Stimulated activated CD4-positive, alpha-beta T cell treated with anti-CD3 and anti-CD28 coated beads, TNF-alpha, amount 100 ng/mL, for 24 hours (primary cell): Measurements from ENCODE around the gene SOWAHB.
A peak's percentile ranks its signal among the peaks of the same experiment; 100 is the strongest.

Experiments used
- DNase-seq, 3 experiments: peaks; one replicate each; pipeline ENCODE4 v3.0.0-alpha.2; 2020; ENCODE audit warnings: low read depth in 3 of 3

Gene SOWAHB, protein sequence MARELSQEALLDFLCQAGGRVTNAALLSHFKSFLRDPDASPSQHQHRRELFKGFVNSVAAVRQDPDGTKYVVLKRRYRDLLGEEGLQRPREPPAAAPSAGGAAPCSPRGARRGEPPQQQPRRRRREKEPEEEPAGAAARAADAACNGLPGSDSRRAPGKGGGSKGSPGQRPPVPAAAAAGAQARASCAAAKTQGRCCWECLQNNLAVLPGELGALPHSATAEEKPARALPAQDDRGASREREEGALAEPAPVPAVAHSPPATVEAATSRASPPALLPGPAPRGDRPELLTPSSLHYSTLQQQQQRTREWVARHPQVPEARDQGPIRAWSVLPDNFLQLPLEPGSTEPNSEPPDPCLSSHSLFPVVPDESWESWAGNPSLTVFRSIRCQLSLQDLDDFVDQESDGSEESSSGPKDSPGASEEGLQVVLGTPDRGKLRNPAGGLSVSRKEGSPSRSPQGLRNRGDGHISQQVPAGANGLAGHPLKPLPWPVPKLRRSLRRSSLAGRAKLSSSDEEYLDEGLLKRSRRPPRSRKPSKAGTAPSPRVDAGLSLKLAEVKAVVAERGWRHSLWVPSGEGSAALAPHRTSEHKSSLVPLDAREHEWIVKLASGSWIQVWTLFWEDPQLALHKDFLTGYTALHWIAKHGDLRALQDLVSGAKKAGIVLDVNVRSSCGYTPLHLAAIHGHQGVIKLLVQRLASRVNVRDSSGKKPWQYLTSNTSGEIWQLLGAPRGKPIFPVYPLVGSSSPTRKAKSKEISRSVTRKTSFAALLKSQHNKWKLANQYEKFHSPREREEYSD

DNA sequence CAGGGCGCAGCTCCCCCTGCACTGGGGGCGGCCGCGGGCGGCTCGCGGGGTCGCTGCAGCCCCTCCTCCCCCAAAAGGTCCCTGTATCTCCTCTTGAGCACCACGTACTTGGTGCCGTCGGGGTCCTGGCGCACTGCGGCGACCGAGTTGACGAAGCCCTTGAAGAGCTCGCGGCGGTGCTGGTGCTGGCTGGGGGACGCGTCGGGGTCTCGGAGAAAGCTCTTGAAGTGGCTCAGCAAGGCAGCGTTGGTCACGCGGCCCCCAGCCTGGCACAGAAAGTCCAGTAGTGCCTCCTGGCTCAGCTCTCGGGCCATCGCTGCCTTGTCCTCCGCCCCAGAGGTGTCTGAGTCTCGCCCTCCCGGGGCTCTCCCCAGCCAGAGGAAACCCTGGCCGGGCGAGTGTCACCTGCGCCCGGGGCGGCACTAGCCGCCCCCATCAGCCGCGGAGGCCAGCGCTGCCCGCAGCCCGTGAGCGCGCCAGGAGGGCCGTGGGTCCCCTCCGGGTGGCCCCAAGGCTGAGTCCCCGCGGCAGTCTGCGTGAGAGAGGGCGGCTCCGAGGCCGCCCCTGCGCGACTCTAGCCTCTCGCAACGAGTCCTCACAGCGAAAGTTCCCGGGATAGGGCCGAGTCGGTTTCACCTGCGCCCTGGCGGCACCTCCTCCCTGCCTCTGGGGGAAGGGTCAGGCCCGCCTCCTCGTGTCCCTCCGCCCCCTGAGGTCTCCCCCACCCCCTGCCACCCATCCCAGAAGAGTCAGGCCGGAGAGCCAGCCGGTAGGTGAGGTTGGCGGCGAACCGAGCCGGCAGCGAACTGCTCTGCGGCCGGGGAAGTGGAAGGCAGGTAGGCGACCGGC, at the start of gene SOWAHB:
Gene SOWAHB (minus strand): TSS at position 609 of the 849 bp plus-strand sequence. CDS start 295 bp downstream, at position 314.
- peak in 1 of 3 experiments; percentile 11 for DNase-seq

DNA sequence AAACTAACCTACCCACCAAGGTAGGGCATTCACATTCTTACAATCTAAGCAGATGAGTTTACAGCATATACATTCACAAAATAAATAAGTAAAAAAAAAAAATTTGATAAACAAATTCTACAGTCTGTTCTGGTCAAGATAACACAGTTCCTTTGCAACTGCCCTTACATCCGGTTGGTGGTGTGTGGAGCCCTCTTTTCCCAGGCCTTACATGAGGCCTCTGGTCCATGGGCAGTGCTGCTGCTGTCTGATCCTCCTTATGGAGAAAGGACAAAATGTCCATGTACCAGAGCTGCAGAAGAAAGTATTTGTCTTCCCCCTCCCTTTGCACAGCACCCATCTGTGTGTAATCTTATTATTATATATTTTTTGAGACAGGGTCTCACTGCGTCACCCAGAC, 49.4 kb upstream of the SOWAHB start:
- no peak for DNase-seq

DNA sequence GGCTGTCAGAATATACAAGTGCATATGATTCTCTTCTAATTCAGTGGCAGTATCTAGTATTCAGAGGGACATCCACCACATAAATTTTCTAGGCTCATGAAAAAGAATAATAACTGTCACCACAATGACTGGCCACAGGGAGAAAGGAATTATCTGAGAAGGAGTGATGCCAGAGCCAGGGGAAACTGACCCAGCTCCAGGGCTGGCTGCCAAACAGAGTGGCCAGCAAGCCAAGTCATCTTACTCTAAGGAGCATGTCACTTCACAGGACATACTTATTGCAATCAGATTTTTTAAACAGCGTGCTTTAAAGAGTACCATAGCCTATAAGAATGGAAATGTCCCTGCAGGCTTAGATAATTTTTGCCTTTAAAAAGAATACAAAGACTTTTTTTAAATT, 45.8 kb upstream of the SOWAHB start:
- DNase-seq, result no peak

DNA sequence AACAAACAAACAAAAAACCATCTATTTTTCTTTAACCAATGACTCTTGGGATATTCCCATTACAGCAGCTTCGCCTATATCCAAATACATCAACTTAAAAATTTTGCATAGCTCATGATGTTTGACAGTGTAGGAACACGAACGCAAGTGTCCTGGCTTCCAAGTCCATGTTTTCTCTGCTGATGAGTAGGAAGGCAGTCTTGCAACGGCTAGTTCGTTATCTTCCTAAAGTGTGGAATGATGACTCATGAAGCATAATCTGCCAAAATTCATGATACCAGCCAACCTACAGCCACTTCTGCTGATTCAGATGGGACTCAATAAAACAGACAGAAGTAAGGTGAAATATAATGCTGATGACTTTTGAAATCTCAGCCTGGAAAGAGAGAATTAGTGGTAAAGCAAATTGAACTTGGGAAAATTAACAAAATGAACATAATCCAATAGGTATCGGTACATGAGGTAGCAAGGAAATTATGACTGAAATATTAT, 45.2 kb upstream of the SOWAHB start:
- no peak for DNase-seq

DNA sequence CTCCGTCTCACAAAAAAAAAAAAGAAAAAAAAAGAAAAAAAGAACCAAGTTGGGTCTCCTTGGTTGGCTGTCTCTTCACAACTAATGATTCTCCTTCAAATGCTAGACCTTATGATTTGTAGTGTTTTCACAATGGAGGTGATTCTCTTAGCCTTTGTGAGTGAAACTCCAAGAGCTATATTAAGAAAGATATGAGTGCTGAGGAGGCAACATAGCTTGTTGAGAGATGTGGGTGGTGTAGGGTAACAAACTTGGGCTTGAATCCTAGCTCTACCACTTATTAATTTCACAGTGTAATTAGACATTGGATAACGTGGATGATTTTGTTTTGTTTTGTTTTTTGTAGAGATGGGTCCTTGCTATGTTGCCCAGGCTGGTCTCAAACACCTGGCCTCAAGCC, 41.2 kb upstream of the SOWAHB start:
- no peak for DNase-seq

DNA sequence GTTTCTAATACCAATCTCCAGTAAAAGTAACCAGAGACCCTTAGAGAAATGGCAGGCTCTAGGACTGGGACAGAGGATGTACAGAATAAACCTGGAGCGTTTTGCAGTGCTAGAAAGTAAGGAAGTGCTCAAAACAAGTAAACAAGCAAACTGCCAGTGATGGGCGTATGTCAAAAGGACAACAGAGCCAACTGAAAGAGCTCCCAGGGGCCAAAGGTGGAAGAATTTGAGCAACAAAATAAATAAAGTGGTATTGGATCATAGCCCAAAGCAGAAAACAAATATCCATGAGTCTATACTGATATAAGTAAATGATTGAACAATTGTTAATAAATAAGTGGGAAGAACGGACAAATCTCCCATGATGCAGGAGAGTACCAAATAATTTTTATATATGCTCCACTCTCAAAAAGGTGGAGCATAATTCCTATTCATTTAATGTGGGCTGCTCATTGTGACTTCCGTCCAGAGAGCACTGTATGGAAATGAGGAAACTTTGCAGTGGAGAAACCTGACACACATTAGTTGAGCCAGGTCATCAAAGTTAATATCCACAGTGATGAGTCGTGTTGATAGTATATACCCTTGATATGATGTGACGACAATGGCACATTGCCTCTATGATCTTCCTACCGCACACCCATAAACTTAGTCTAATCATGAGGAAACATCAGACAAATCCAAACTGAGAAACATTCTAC, 33.8 kb upstream of the SOWAHB start:
- DNase-seq, result no peak

DNA sequence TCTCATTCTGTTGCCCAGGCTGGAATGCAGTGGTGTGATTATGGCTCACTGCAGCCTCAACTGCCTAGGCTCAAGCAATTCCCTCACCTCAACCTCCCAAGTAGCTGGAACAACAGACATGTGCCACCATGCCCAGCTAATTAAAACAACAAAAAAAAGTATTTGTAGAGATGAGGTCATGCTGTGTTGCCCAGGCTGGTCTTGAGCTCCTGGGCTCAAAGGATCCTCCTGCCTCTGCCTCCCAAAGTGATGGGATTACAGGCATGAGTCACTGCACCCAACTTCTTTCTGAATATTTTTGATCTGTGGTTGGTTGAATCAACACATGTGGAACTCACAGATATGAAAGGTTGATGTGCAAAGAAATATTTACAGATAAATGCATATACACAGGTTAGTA, 33.1 kb upstream of the SOWAHB start:
- no peak for DNase-seq

DNA sequence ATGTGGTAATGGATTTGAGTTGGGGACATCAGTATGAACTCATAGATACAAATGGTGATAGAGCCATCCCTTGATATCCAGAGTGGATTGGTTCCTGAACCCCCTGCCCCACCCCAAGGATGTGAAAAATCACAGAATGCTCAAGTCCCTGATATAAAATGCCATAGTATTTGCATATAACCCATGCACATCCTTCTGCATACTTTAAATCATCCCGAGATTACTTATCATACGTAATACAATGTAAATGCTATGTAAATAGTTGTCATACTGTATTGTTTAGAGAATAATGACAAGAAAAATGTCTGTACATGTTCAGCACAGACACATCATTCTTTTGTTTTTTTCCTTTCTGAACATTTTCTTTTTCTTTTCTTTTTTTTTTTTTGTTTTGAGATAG, 32.7 kb upstream of the SOWAHB start:
- DNase-seq, result no peak

DNA sequence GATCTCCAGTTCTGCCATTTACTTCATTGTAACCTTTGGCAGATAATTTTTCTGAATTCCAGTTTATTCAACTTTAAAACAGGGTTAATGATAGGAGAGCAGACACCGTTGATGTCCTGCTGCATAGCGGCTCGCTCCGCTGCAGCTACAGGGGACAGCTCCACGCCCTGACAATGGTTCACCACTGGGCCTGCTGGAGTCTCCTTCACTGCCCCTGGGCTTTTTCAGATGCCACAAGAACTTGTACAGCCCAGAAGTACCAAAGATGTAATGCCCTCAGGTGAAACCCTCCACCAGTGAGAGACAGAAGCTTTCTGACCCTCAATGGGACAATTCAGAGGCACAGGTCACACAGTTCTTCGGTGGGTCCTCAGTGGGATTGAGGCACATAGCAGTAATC, 28.9 kb upstream of the SOWAHB start:
- no peak for DNase-seq

DNA sequence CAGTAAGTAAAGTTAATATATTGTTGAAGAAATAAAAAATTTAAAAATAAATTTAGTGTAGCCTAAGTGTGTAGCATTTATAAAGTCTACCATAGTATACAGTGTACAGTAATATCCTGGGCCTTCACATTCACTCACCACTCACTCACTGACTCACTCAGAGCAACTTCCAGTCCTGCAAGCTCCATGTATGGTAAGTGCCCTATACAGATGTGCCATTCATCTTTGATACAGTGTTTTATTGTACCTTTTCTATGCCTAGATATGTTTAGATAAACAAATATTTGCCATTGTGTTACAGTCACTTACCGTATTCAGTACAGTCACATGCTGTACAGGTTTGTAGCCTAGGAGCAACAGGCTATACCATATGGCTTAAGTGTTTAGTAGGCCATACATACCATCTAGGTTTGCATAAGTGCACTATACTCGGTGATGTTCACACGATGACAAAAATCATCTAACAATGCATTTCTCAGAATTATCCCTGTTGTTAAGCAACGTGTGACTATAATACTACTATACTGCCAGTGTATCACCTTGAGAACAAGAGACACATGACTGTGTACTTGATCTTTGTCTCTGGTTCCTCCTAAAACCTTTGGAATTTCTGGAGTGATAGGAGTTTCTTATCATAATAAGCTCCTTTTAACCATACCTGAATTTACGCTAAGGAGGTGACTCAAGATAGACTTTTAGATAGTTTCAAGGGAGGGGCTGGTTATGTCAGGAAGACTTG, 25.8 kb upstream of the SOWAHB start:
- no peak for DNase-seq

DNA sequence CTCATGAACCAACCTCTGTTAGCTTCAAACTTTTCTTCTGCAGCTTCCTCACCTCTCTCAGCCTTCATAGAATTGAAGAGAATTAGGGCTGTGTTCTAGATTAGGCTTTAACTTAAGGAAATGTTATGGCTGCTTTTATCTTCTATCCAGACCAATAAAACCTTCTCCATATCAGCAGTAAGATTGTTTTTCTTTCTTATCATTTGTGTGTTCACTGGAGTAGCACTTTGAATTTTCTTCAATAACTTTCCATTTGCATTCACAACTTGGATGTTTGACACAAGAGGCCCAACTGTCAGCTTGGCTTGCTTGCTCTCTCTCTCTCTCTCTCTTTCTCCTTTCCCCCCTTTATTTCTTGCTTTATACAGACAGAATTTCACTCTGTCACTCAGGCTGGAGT, 22.8 kb upstream of the SOWAHB start:
- DNase-seq, result no peak

DNA sequence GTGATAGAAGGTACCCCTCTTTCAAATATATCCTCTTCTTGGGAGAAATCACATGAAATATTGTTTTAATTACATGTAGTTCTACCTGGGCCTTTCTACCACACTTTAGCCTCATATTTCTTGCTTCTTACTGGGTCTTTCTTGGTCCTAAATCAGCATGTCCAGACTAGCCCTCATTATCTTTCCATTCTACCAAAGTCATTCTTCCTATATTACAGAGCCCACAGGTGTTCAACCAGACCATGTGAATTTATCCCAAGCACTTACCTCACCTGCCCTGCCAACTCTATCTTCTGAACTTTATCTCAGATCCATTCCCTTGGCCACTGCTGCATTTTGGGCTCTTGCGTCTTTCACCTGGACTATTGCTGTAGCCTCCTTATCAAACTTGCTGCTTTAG, 11.8 kb upstream of the SOWAHB start:
- DNase-seq, result no peak

DNA sequence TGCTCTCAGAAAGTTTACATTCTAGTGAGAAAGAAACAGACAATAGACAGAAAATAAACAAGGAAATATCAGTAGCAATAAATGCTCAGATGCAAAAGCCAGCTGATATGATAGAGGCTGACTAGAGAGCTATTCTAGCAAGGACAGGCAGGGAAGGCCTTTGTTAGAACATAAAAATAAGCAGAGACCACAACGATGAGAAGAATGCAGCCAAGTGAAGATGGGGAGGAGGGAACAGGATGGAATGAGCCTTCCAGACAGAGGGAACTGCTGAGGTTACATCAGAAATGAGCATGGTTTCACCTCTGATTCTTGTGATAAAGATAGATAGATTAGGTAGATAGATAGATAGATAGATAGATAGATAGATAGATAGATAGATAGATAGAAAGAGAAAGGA, 7.6 kb upstream of the SOWAHB start:
- no peak for DNase-seq

DNA sequence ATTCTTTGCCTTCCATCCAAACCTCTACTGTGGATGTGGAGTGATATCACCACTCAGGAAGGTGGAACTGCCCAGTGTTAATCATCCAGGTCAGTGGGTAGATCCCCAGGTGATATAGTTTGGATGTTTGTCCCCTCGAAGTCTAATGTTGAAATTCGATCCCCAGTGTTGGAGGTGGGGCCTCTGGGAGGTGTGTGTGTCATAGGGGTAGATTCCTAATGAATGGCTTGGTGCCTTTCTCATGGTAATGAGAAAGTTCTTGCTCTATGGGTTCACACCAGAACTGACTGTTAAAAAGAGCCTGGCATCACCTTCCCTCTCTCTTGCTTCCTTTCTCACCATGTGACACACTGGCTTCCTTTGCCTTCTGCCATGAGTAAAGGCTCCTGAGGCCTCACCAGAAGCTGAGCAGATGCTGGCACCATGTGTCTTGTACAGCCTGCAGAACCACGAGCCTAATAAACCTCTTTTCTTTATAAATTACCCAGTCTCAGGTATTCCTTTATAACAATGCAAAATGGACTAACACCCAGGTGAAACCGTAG, 6.8 kb upstream of the SOWAHB start:
- DNase-seq, result no peak

DNA sequence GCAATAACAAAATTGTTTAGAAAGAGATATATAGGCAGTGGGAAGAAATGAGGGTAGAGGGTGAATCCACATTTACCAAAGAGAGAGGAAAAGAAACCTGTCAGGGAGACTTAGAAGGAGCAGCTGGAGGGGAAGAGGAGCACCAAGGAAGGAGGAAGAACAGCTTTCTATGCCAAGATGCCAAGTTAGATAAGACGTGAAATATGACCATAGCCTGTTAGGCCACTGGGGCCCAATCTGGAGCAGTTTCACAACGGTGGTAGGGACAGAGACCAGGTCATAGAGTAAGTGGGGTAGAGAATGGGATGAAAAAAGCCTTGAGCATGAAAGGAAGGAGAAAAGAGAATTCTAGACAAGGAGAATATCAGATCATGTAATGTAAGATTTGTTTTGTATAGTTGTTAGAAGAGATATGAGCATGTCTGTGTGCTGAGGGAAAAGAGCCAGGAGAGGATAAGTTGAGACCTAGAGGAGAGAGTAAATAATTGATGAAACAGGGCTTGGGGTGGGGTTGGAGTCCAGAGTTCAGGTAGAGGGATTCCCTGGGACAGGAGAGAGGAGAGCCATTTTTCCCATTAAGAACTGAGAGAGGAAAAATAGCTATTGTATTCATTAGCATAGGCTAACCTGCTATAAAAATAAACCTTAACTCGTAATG, 4.4 kb upstream of the SOWAHB start:
- no peak for DNase-seq

DNA sequence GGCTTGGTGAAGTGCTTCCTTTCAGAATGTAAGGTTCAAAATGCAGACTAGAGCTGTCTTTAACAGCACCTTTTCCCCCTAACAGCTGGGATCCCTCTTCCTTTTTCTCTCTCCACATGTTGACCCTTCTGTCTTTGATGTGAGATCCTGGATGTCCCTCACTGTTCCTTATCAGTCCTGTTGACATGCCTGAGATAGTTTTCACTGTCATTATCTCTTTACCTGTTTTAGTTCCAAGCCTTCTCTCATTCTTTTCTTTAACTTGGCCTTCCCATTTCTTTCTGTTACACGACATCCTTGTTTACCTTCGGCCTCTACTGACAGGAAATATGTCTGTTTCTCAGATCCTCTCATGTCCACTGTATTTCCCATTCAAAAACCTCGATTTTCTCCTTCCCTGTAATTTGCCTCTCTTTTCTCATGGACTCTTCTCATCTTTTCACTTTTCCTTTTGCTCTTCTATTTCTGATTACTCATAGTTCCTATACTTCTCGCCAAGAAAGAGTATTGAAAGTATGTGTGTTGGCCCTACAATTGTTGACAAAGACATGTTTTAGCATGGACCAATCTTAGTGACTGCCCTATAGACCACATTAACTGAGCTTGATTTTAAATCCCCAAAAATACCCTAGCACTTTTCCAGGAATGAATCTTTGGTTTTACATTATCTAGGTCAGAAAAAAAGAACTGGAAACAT, 1.2 kb upstream of the SOWAHB start:
- no peak for DNase-seq

DNA sequence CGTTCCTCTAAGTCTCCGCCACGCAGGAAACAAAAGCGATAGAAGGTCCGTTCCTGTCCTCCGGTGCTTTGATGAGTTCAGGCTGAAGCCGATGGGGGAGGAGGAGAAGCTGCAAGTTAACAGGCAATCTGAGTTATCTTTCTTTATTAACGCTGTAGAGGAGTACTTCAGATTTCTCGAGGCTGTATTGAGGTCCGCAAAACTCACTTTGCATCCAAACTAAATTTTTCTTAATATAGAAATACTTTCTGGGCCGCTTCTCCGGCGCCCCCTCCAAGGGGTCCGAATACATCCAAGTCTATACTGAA, 395 bp upstream of the SOWAHB start:
- no peak for DNase-seq

DNA sequence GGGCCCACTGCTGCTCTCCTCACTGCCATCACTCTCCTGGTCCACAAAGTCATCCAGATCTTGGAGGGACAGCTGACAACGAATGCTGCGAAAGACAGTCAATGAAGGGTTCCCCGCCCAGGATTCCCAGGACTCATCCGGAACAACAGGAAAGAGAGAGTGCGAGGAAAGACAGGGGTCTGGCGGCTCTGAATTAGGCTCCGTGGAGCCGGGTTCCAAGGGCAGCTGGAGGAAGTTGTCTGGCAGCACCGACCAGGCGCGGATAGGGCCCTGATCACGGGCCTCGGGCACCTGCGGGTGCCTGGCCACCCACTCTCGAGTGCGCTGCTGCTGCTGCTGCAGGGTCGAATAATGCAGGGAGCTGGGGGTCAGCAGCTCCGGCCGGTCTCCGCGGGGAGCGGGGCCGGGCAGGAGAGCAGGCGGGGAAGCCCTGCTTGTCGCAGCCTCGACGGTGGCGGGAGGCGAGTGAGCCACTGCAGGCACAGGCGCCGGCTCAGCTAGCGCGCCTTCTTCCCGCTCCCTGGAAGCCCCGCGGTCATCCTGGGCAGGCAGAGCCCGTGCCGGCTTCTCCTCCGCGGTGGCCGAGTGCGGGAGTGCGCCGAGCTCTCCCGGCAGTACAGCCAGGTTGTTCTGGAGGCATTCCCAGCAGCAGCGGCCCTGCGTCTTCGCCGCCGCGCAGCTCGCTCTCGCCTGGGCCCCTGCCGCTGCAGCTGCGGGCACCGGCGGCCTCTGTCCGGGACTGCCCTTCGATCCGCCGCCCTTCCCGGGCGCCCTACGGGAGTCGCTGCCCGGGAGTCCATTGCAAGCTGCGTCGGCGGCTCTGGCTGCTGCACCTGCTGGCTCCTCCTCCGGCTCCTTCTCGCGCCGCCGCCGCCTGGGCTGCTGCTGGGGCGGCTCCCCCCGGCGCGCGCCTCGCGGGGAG, 1.1 kb downstream of the SOWAHB start:
- peak in 1 of 3 experiments; percentile 18 for DNase-seq
